K562 (cell line): ENCODE measurements around the gene XPO6.

Experiments
- EP300 ChIP-seq: IDR thresholded peaks from 2 replicates; pipeline ENCODE4 v1.6.1; 2012; ENCODE audit warnings: low read length, improper control_type of control experiment
- NR2C2 ChIP-seq, 2 experiments: fragments of 200-800 bp in 1 of 2; sonication (Bioruptor generic) in 1 of 2; sonication (generic) in 1 of 2; formaldehyde crosslinking in 1 of 2; IDR thresholded peaks; 2 replicates each; pipeline versions ENCODE4 v1.6.1 to v1.8.0; 2016 to 2022; ENCODE audit warnings: mild to moderate bottlenecking in 1 of 2, missing compliant biosample characterization in 1 of 2, missing genetic modification characterization in 1 of 2, missing genetic modification reagents in 1 of 2
- NR4A1 ChIP-seq, 2 experiments: fragments of 250-450 bp in 1 of 2; fragments of 450-650 bp in 1 of 2; sonication (Bioruptor Pico) in 1 of 2; IDR thresholded peaks; 2 replicates each; pipeline versions ENCODE4 v1.4.0 to v1.6.1; 2016 to 2020; ENCODE audit warnings: mild to moderate bottlenecking in 2 of 2, missing compliant biosample characterization in 1 of 2, missing genetic modification characterization in 1 of 2, moderate library complexity in 1 of 2
- POLR2A ChIP-seq: fragments of 450-650 bp; conservative IDR thresholded peaks from 2 replicates; pipeline ENCODE4 v1.6.1; 2016
- ZNF140 ChIP-seq: fragments of 250-450 bp; sonication (Bioruptor Pico); IDR thresholded peaks from 2 replicates; pipeline ENCODE4 v1.8.0; 2021; ENCODE audit warnings: moderate library complexity, mild to moderate bottlenecking, inconsistent platforms
- ZNF408 ChIP-seq: fragments of 250-450 bp; sonication (Bioruptor Pico); IDR thresholded peaks from 2 replicates; pipeline ENCODE4 v1.4.0; 2020; ENCODE audit warnings: low read depth, mild to moderate bottlenecking, moderate library complexity
- TF ChIP-seq, protein P1 (sequence below), 2 experiments: fragments of 450-650 bp; formaldehyde crosslinking in 1 of 2; IDR thresholded peaks; 2 replicates each; pipeline versions ENCODE4 v1.4.0 to v1.6.1; 2014 to 2020; ENCODE audit warnings: mild to moderate bottlenecking in 2 of 2, borderline replicate concordance in 1 of 2, low read depth in 1 of 2
- TF ChIP-seq, protein P2 (sequence below), 3 experiments: IDR thresholded peaks in 2 of 3; conservative IDR thresholded peaks in 1 of 3; 2 replicates each; pipeline ENCODE4 v1.5.1; 2011 to 2012; ENCODE audit warnings: low read length in 3 of 3, mild to moderate bottlenecking in 3 of 3, control low read depth in 2 of 3, improper control_type of control experiment in 1 of 3, inconsistent platforms in 1 of 3, low read depth in 1 of 3, mixed read lengths in 1 of 3, moderate library complexity in 1 of 3; ENCODE audit not compliant: insufficient read depth in 2 of 3

DNA sequence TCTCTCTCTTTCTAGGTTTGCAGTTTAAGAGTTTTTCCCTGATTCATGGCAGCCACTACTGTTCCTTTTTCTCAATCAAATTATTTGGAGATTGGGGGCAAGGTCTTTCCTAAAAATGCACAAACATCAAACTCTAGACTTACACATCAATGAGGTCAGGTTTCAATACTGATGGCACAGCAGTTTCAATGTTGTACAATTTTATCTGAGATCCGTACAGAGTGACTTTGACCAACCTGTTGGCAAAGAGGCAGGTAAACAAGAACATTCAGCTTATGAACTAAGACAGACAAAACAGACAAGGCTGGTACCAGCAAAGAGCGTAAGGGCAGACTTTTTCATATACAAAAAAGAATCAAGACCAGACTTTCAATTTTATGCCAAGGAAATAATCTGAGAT lies 90.2 kb downstream of the XPO6 start:
- TF ChIP-seq NR2C2 (CRISPR knock-in tag; IDR thresholded peaks at IDR 0.05) (no peak), NR2C2 (tag; IDR thresholded peaks at IDR 0.05) (no peak), NR4A1 (CRISPR knock-in tag; IDR thresholded peaks at IDR 0.05) (no peak), NR4A1 (tag; IDR thresholded peaks at IDR 0.05) (no peak), EP300 (no peak), ZNF408 (CRISPR knock-in tag) (no peak), ZNF140 (no peak), POLR2A (no peak)
- TF ChIP-seq, protein P1, sequence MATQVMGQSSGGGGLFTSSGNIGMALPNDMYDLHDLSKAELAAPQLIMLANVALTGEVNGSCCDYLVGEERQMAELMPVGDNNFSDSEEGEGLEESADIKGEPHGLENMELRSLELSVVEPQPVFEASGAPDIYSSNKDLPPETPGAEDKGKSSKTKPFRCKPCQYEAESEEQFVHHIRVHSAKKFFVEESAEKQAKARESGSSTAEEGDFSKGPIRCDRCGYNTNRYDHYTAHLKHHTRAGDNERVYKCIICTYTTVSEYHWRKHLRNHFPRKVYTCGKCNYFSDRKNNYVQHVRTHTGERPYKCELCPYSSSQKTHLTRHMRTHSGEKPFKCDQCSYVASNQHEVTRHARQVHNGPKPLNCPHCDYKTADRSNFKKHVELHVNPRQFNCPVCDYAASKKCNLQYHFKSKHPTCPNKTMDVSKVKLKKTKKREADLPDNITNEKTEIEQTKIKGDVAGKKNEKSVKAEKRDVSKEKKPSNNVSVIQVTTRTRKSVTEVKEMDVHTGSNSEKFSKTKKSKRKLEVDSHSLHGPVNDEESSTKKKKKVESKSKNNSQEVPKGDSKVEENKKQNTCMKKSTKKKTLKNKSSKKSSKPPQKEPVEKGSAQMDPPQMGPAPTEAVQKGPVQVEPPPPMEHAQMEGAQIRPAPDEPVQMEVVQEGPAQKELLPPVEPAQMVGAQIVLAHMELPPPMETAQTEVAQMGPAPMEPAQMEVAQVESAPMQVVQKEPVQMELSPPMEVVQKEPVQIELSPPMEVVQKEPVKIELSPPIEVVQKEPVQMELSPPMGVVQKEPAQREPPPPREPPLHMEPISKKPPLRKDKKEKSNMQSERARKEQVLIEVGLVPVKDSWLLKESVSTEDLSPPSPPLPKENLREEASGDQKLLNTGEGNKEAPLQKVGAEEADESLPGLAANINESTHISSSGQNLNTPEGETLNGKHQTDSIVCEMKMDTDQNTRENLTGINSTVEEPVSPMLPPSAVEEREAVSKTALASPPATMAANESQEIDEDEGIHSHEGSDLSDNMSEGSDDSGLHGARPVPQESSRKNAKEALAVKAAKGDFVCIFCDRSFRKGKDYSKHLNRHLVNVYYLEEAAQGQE (IDR thresholded peaks at IDR 0.05; ENCODE audit: borderline replicate concordance), result no peak
- TF ChIP-seq, protein P1 (CRISPR knock-in tag; IDR thresholded peaks at IDR 0.05; ENCODE audit: low read depth), result no peak
- TF ChIP-seq, protein P2, sequence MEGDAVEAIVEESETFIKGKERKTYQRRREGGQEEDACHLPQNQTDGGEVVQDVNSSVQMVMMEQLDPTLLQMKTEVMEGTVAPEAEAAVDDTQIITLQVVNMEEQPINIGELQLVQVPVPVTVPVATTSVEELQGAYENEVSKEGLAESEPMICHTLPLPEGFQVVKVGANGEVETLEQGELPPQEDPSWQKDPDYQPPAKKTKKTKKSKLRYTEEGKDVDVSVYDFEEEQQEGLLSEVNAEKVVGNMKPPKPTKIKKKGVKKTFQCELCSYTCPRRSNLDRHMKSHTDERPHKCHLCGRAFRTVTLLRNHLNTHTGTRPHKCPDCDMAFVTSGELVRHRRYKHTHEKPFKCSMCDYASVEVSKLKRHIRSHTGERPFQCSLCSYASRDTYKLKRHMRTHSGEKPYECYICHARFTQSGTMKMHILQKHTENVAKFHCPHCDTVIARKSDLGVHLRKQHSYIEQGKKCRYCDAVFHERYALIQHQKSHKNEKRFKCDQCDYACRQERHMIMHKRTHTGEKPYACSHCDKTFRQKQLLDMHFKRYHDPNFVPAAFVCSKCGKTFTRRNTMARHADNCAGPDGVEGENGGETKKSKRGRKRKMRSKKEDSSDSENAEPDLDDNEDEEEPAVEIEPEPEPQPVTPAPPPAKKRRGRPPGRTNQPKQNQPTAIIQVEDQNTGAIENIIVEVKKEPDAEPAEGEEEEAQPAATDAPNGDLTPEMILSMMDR (IDR thresholded peaks at IDR 0.05 in 2 of 3, conservative IDR thresholded peaks at IDR 0.05 in 1 of 3; ENCODE audit: insufficient read depth in 2 of 3, low read depth in 1 of 3, low read length in 3 of 3), result no peak
